Prostate gland (tissue), 2 donors: ENCODE results near the gene GRK7. TPM values are rescaled to one million over a fixed set of nuclear protein-coding genes. Genes with fewer than 3 reads are reported as not detected.

Experiments
- DNase-seq: peaks from one replicate; pipeline ENCODE4 v3.0.0-alpha.2; 2019; ENCODE audit warnings: low spot score
- H3K27ac ChIP-seq, 2 donors: fragments of 200-600 bp; sonication (generic); 2 replicates each; pipeline ENCODE4 v1.5.1; 2017 to 2019
- H3K27me3 ChIP-seq: fragments of 200-600 bp; sonication (generic); replicated peaks from 2 replicates; pipeline ENCODE4 v1.5.1; 2019; ENCODE audit not compliant: insufficient read depth
- H3K36me3 ChIP-seq, 2 donors: fragments of 200-600 bp; sonication (generic); 1 replicate in 1 of 2; 2 replicates in 1 of 2; pipeline versions ENCODE4 v1.5.1 to v1.8.1; 2017 to 2019
- H3K4me1 ChIP-seq: fragments of 200-600 bp; sonication (generic); replicated peaks from 2 replicates; pipeline ENCODE4 v1.5.1; 2019
- H3K4me3 ChIP-seq, 2 donors: fragments of 200-600 bp; sonication (generic); 2 replicates each; pipeline ENCODE4 v1.5.1; 2017 to 2019
- H3K9me3 ChIP-seq: fragments of 200-600 bp; sonication (generic); 2 replicates; pipeline ENCODE4 v1.5.1; 2017
- POLR2A ChIP-seq: fragments of 450-650 bp; IDR thresholded peaks from one replicate; pipeline ENCODE4 v1.6.1; 2016; ENCODE audit warnings: antibody characterized with exemption, mild to moderate bottlenecking
- POLR2AphosphoS5 ChIP-seq: sonication (generic); formaldehyde crosslinking; IDR thresholded peaks from one replicate; pipeline ENCODE4 v1.6.1; 2017; ENCODE audit warnings: antibody characterized with exemption
- WGBS: methylation state at CpG from one replicate; pipeline ENCODE4 v1.1.5; 2018; 5-methylcytosine and 5-hydroxymethylcytosine counted together
- intact Hi-C: fragments of 100-400 bp; cut with DNase I; formaldehyde crosslinking; loops from one replicate; pipeline ENCODE4 v1.14.2; 2022
- total RNA-seq, 2 donors: library from RNA; depleted of rRNA; stranded (reverse); fragments of >200 nt; gene quantifications; one replicate each; pipeline ENCODE4 v1.1.0, GENCODE V29; 2016
- TF ChIP-seq, protein P1 (sequence below), 4 experiments: fragments of 200-600 bp in 2 of 4; fragments of 450-650 bp in 2 of 4; sonication (generic) in 2 of 4; IDR thresholded peaks; 1 replicate in 3 of 4; 2 replicates in 1 of 4; pipeline ENCODE4 v1.5.1; 2016 to 2019; ENCODE audit warnings: antibody characterized with exemption in 4 of 4, mild to moderate bottlenecking in 2 of 4, moderate library complexity in 2 of 4

GRK7 gene
- total RNA-seq, 2 donors from 2014 or later: 0.17 TPM; not detected in 1

DNA sequence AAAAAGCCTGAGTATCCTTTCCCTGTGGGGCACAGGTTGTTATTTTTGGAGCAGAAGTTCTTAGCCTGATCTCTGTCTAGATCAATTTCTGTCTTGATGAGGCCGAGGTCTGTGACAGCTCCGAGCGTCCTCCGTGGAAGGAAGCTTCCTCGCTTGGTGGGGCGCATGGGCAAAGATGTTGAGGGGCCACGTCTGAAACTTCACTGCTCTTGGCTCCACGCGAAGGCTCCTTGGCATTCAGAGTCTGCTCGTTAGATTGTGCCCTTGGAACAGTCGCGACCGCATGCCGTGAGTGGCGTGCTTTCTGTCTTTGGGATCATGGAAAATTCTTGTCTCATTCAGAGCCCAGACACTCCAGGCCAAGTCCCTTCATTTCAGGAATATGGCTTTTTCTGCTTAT, 13.7 kb downstream of the GRK7 start:
- Histone ChIP-seq H3K9me3 (no peaks in the 10 kb centered on the region), H3K4me1 (no peaks in the 10 kb centered on the region), H3K4me3 (no peak overlapping the region), H3K27ac (no peak overlapping the region), H3K36me3 (no peaks in the 10 kb centered on the region), H3K27me3 (no peaks in the 10 kb centered on the region)
- intact Hi-C loops: no loop called here
- 82% methylated on average over 15 of the region's 15 CpGs for WGBS
- DNase-seq: no peak
- TF ChIP-seq POLR2A: no peak
- TF ChIP-seq, protein P1, sequence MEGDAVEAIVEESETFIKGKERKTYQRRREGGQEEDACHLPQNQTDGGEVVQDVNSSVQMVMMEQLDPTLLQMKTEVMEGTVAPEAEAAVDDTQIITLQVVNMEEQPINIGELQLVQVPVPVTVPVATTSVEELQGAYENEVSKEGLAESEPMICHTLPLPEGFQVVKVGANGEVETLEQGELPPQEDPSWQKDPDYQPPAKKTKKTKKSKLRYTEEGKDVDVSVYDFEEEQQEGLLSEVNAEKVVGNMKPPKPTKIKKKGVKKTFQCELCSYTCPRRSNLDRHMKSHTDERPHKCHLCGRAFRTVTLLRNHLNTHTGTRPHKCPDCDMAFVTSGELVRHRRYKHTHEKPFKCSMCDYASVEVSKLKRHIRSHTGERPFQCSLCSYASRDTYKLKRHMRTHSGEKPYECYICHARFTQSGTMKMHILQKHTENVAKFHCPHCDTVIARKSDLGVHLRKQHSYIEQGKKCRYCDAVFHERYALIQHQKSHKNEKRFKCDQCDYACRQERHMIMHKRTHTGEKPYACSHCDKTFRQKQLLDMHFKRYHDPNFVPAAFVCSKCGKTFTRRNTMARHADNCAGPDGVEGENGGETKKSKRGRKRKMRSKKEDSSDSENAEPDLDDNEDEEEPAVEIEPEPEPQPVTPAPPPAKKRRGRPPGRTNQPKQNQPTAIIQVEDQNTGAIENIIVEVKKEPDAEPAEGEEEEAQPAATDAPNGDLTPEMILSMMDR (IDR thresholded peaks at IDR 0.05): no peak

DNA sequence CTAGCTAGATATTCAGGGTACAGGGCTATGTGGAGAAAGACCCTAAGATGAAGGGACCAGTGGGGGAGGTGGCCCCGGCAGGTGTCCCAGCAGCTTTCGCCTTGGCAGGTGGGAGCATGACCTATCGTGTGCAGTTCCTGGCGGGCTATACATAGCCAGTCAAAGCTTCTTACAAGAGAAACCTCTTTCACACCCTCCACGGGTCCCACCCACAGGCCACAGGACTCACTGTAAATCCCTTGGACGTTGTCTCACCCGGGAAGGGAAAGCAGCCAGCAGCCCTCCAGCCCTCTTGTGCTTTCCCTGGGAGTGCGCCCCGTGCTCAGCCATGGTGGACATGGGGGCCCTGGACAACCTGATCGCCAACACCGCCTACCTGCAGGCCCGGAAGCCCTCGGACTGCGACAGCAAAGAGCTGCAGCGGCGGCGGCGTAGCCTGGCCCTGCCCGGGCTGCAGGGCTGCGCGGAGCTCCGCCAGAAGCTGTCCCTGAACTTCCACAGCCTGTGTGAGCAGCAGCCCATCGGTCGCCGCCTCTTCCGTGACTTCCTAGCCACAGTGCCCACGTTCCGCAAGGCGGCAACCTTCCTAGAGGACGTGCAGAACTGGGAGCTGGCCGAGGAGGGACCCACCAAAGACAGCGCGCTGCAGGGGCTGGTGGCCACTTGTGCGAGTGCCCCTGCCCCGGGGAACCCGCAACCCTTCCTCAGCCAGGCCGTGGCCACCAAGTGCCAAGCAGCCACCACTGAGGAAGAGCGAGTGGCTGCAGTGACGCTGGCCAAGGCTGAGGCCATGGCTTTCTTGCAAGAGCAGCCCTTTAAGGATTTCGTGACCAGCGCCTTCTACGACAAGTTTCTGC, 15.0 kb downstream of the GRK7 start:
- WGBS: 93% methylated on average over 42 of the region's 42 CpGs
- H3K36me3 ChIP-seq: no peaks in the 10 kb centered on the region
- H3K9me3 ChIP-seq: no peaks in the 10 kb centered on the region
- H3K27ac ChIP-seq: no peak overlapping the region
- no peaks in the 10 kb centered on the region for H3K27me3 ChIP-seq
- H3K4me3 ChIP-seq: no peak overlapping the region
- intact Hi-C loops: no loop called here
- no peaks in the 10 kb centered on the region for H3K4me1 ChIP-seq
- DNase-seq: no peak
- TF ChIP-seq POLR2AphosphoS5: no peak
- TF ChIP-seq POLR2A: no peak
- TF ChIP-seq, protein P1 (IDR thresholded peaks at IDR 0.05): no peak

DNA sequence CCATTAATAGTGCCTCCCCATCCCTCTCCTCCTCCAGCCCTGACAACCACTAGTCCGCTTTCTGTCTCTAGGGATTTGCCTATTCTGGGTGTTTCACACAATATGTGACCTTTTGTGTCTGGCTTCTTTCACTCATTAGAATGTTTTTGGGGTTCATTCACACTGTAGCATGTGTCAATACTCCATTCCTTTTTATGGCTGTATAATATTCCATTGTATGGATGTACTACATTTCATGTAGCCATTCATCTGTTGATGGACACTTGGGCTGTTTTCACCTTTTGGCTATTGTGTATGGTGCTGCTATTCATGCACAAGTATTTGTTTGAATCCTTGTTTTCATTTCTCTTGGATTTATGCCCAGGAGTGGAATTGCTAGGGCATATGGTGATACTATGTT, 16.5 kb downstream of the GRK7 start:
- no peak for TF ChIP-seq POLR2AphosphoS5
- TF ChIP-seq, protein P1 (IDR thresholded peaks at IDR 0.05): no peak
- no peaks in the 10 kb centered on the region for H3K4me1 ChIP-seq
- 88% methylated on average over 1 of the region's 1 CpG for WGBS

DNA sequence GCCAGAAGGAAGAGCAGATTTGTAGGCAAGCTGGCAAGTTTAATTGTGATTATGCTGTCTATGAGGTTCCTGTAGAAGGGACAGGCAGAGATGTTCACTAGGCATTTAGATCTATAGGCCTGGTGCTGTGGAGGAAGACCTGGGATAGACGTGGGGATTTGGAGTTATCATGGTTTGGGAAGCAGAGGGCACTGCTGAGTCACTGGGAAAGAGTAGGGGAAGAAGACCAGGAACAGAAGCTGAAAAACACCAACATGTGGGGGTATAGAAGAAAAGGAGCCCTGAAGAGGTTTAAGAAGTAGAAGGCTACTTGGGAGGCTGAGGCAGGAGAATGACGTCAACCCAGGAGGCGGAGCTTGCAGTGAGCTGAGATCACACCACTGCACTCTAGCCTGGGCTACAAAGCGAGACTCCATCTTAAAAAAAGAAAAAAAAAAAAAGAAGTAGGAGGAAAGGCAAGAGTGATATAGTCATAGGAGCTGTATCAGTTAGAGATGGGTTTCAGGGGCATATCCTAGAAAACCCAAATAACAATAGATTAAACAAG, 19.3 kb downstream of the GRK7 start:
- H3K4me1 ChIP-seq: no peaks in the 10 kb centered on the region
- no peak overlapping the region for H3K27ac ChIP-seq
- H3K36me3 ChIP-seq: no peaks in the 10 kb centered on the region
- H3K4me3 ChIP-seq: no peak overlapping the region
- no peak for DNase-seq
- TF ChIP-seq, protein P1 (IDR thresholded peaks at IDR 0.05): peak in 2 of 4 experiments; percentile 26 to 33
- no peak for TF ChIP-seq POLR2AphosphoS5
- TF ChIP-seq POLR2A: no peak
- H3K27me3 ChIP-seq: no peaks in the 10 kb centered on the region
- intact Hi-C loops: no loop called here
- 75% methylated on average over 4 of the region's 4 CpGs for WGBS
- H3K9me3 ChIP-seq: no peaks in the 10 kb centered on the region

More for the DNA sequence above, 16.5 kb downstream of the GRK7 start:
- Histone ChIP-seq H3K9me3 (no peaks in the 10 kb centered on the region), H3K4me3 (no peak overlapping the region), H3K27me3 (no peaks in the 10 kb centered on the region), H3K36me3 (no peaks in the 10 kb centered on the region), H3K27ac (no peak overlapping the region)
- no peak for DNase-seq
- intact Hi-C loops: no loop called here

DNA sequence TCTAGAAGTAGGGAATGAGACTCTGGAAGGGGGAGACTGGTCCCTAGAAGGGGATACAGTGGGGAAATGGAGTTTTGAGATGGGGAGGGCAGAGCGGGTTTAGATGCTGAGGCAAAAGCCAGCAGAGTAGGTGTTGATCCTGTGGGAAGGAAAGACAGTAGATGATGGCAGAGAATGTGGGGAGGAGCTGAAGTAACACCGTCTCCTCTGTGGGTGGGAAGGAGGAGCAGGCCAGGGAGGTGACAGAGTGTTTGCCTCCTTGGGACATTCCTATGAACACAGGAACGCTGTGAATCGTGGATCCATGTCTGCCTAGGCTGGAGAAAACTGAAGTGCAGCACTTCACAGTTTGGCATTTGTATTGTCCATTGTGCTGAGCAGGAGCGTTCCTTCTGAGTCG, 20.4 kb downstream of the GRK7 start:
- no peak for TF ChIP-seq POLR2A
- TF ChIP-seq, protein P1 (IDR thresholded peaks at IDR 0.05): no peak
- no peak for TF ChIP-seq POLR2AphosphoS5

More for the DNA sequence above, 20.4 kb downstream of the GRK7 start:
- Histone ChIP-seq H3K36me3 (no peaks in the 10 kb centered on the region), H3K9me3 (no peaks in the 10 kb centered on the region), H3K4me1 (no peaks in the 10 kb centered on the region), H3K4me3 (no peak overlapping the region), H3K27ac (no peak overlapping the region), H3K27me3 (no peaks in the 10 kb centered on the region)
- WGBS: 84% methylated on average over 6 of the region's 6 CpGs
- DNase-seq: no peak
- intact Hi-C loops: no loop called here
